Medulla oblongata (tissue), 1 donor: ENCODE results near the gene PTGIS.

ENCODE experiments used
- DNase-seq: peaks from one replicate; pipeline ENCODE4 v3.0.0-alpha.2; 2015; ENCODE audit errors: extremely low spot score

The PTGIS gene

DNA sequence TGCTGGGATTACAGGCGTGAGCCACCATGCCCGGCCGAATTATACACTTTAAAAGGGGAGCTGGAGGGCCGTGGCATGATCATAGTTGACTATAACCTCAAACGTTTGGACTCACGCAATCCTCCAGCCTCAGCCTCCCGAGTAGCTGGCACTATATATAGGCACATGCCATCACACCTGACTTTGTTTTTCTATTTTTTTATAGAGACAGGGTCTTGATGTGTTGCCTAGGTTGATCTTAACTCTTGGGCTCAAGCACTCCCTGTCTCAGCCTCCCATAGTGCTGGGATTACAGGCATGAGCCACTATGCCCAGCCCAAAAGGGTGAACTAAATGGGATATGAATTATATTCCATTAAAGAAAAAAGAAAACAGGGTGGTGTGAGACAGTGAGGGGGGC lies 7.8 kb downstream of the PTGIS start:
- DNase-seq, result no peak

DNA sequence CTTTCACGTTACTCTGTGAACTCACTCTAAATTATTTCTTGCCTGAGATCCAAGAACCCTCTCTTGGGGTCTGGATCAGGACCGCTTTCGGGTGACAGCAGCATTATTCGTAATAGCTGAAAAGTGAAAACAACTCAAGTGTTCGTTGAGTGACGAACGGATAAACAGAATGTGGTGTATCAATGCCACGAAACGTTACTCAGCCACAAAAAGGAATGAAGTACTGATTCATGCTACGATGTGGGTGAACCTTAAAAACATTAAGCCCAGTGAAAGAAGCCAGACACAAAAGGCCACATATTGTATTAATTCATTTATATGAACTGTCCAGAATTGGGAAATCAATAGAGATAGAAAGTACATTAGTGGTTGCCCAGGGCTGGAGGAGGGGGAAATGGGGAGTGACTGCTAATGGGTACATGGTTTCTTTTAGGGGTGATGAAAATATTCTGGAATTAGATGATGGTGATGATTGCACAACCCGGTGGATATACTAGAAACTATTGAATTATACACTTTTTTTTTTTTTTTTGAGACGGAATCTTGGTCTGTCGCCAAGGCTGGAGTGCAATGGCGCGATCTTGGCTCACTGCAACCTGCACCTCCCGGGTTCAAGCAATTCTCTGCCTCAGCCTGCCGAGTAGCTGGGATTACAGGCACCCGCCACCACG lies 8.4 kb downstream of the PTGIS start:
- no peak for DNase-seq

DNA sequence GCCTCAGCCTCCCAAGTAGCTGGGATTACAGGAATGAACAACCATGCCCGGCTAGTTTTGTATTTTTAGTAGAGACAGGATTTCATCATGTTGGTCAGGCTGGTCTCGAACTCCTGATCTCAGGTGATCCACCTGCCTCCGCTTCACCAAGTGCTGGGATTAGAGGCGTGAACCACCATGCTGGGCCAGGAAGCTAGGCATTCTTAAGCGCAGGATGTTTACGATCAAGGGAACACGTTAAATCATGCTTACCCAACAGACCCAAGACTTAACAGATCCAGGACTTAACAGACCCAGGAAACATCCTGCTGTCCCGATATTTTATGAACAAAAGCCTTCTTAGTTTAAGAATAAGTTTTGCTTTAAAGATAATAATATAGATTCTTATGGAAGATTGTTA lies 9.1 kb downstream of the PTGIS start:
- DNase-seq, result no peak

DNA sequence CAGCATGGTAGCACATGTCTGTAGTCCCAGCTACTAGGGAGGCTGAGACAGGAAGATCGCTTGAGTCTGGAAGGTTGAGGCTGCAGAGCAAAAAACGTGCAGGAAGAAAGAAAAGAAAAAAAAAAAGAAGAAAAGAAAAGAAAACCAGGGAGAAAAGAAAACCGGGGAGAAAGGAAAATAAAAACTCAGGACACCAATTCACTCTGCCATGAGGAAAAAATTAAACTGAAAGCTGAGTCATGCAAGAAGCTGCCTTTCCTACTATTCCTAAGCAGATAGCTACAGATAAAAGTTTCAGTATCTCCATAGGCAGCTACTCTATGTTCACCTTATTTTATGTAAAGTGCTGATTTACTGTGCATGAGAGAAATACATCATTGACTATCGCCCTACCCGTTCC lies 10.5 kb downstream of the PTGIS start:
- no peak for DNase-seq

DNA sequence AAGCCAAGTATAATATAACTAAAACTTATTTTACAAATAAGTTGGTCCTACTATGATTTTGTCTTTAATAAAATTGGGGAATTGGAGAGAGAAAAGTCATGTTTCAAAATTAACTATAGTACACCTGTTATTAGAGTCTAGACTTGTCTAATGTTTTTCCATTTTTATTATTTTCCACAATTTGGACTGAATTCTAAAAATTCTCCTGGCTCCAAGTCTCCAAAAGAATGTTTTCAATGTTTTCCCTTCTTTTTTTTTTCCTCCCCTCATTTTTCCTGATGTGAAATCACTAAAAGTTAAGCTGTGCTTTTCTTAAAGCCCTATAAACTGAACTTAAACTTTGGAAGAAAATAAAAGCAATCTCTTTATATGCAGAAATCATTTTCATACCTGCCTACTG lies 11.3 kb downstream of the PTGIS start:
- DNase-seq, result no peak

DNA sequence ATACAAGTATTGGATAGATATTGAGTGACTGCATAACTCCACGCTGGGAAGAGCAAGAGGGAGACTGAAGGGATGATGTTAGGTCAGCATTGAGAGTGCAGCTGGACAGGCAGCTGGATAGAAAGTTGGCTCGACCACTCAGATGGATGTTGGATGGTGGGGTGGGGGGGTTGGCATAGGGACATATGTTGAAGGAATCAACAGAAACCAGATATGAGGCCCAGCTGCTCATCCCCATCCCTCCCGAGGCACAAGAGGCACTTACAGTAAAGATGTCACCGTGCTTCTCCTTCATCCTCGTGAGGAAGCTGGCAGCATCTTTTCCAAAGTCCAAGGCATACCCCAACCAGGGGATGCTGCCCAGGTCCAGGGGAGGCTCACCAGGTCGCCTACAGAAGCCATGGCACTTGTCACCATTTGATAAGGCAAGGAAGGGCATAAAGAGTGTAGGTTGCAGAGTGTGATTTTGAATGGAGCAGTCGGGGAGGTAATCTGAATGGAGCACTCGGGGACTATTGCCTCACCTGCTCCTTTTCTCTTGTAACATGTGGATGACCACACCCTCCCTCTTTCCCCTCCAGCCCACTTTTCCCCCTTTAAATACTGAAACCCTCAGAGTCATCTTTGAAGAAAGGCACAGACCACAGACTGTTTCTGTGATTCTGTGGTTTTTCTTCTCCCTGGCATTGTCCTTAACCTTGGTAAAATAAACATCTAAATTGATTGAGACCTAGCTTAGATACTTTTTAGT lies 18.0 kb downstream of the PTGIS start:
- DNase-seq, result no peak

DNA sequence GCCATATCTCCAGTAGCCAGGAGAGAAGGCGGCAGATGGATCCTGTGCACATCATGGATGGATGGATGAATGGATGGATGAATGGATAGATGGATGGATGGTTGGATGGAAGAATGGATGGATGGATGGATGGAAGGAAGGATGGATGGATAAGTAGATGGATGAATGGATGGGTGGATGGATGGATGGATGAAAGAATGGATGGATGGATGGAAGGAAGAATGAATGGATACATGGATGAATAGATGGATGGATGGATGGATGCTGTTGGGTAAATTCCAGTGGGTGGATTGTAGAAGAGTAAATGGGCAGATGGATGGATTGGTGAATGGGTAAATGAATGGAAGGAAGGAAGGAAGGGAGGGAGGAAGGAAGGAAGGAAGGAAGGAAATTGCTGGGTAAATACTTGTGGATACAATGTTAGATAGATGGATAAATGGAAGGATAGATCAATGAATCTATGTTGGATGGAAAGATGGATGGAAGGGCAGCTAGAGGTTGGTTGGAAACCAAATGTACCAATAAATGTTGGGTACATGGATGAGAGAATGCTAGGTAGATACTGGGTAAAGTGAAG lies 19.5 kb downstream of the PTGIS start:
- no peak for DNase-seq

DNA sequence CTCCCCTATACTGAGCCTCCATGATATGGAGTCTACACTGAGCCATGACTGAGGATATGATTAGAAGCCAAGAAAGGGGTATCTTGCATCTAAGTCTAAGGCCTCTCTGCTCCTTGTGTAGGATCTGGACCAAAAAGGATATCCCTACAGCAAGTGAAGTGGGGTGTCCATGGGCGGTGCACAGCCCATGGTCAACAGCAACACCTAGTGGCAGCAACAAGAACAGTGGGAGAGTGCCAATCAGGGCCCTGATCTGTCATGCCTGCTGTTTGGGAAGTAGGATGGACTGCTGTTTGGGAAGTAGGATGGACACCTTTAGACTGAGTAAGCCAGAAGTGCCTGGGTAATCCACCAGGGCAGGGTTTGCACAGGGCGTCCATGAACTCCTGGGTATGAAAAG lies 22.4 kb downstream of the PTGIS start:
- DNase-seq, result no peak

DNA sequence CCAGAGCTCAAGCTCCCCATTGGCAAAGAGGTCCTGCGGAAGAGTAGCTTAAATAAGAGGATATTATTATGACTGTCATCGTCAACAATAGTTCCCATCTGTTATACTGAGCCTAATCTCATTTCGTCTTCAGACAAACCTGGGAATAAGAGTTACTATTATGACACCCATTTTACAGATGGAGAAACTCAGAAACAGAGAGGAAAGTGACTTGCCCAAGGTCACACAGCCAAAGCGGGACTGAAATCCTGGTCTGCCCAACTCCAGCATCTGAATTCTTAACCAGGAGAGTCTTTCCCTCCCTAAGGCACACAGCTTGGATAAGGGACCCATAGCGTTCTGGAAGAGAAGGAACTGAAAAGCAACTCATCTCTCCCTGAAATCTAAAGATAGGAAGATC lies 23.4 kb downstream of the PTGIS start:
- DNase-seq, result no peak

DNA sequence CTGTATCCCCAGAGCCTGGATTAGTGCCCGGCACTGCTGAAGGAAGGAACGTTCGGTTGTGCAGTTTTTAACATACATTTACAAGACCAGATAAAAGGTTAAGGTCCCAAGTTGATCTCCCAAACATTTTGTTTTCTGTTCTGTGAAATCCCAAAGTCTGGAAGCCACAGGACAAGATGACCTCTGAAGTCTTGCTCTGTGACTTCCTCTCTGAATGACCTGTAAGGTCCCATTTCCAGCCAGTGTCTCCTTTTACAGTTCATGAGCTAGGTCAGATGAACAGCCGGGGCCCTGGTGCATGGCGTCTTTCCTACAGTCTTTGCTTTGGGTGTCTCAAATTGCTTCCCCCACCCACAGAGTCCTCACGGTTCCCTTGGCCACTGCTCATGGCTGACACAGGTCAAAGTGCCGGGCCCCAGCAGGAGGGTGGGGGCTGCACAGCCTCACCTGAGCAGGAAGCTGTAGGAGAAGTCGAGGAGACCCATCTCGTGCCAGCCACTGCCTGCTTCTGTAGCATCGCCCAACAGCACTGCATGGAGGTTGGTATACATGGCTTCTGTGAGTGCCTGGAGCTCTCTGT lies 24.0 kb downstream of the PTGIS start:
- no peak for DNase-seq

DNA sequence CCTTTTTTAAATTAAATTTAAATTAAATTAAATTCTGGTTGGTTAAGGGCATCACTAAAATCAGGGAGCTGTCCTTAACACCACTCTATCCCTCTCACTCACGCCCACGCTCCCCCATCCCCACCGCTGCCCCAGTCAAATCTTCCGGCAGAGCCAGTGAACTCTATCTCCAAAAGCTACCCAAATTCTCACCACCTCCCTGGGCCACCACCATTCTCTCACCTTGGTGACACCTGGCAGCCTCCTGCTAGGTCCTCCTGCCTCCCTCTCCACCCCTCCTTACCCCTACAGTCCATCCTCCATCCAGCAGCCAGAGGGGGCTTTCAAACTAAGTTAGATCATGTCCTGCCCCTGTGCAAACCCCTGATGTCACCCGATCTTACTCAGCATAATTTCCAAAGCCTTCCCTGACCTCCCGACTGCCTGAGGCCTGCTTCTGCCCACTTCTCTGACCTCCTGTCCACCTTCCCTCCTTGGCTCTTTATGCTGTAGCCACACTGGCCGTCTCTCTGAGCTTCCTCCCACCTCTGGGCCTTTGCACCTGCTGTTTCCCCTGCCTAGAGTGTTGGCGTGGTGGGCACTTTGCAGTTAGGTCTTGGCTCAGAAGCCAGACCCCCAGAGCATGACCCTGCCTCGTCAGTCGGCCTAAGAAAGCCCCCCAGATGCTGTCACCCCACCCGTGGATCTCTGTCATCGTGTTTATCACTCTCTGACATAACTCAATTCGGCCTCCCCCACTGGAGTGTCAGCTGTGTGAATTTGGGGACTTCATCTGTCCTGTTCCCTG lies 24.7 kb downstream of the PTGIS start:
- no peak for DNase-seq

DNA sequence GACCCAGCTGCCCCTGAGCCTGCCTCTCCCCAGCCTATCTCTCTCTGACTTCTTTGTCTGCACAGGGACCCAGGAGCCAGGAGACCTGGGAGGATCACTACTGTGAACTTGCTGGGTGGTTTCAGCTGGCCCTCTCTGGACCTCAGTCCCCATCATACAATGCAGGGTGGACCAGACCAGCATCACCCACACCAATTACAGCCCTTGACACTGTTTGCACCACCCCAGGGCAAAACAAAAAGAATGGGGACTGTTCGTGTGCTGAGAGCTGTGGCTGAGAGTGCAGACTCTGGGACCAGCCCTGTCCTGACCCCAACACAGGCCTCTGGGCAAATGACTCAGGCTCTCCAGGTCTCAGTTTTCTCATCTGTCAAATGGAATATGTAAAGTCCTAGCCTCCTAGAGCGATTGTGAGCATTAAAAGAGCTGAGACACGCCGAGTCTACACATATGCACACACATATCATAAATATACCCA lies 25.4 kb downstream of the PTGIS start:
- DNase-seq, result no peak

DNA sequence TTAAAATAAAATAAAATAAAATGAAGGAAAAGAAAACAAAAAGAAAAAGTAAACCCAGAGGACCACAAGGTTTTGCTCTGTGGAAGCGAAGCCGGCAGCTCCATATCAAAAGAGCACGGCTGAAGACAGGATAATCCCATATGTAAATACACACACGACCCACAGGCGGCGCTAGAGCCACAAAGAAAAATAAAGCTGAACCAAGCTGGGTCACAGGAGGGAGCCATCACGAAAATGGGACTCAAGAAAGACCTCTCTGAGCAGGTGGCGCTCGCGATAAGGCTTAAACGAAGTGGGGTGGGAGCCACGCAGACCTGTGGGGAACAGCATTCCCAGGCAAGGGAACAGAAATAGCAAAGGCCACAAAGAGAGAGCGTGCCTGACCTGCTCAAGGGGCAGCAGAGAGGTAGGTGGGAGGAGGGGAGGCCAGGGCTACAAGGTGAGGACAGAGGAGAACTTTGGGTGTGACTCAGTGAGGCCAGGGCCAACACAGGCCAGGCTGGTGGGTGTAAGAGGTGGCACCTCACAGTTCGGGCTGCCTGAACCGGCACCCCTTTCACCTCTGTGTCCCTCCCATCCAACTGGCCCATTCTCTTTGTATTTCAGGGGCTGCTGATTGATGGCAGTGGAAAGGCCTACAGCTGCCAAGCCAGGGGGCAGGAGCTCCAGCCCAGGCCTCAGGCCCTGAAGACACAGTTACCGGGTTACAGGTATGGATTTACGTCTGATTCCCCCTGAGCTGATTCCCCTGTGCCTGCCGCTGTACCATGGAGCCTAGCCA lies 26.0 kb downstream of the PTGIS start:
- DNase-seq, result peak; percentile 73

DNA sequence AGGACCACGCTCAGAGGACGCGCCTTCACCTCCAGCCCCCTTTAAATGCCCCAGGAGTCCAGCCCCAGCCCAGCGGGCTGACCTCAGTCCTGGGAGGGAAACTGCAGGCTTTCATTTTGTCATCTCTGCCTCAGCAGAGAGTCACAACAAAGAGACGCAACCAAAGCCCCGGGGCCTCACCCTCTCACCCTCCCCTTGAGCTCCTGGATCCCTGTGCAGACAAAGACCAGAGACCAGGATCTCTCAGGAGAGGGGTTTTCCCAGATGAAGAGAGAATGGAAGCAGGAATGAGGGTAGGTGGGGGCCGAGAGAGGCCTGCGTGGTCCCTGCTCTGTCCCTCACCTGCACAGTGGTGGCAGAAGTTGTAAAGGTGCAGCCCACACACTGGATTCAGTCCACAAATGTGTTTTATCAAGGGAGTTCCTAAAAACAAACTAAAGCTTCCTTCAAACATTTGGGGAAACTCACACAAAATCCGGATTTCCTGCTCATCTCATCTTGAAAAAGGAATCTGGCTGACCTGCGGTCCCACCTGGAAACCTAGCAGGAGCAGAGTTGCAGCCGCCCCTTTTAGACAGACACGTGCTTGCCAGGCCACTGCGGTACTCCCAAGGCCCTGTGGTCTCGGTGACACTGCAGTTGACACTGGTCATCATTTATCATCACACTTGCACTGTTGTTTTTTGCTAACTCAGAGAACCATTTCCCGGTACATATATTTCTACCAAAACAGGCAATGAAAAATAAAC lies 27.1 kb downstream of the PTGIS start:
- DNase-seq, result no peak

DNA sequence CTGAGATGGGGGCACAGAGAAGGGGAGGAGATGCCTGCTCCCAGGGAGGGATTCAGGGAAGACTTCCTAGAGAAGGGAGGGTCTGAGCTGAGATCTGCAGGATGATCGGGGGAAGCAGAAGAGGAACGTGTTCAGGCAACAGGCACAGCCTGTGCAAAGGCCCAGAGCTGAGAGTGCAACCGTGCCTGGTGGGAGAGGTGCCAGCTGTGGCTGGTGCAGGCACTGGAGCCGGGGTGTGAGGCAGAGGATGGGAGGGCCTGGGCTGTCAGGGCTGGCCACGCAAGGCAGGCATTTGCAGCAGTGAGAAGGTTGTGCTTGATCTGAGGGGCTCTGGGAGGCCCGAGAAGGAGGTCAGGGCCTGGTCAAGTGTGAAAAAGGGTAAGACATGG lies 27.7 kb downstream of the PTGIS start:
- DNase-seq, result no peak

DNA sequence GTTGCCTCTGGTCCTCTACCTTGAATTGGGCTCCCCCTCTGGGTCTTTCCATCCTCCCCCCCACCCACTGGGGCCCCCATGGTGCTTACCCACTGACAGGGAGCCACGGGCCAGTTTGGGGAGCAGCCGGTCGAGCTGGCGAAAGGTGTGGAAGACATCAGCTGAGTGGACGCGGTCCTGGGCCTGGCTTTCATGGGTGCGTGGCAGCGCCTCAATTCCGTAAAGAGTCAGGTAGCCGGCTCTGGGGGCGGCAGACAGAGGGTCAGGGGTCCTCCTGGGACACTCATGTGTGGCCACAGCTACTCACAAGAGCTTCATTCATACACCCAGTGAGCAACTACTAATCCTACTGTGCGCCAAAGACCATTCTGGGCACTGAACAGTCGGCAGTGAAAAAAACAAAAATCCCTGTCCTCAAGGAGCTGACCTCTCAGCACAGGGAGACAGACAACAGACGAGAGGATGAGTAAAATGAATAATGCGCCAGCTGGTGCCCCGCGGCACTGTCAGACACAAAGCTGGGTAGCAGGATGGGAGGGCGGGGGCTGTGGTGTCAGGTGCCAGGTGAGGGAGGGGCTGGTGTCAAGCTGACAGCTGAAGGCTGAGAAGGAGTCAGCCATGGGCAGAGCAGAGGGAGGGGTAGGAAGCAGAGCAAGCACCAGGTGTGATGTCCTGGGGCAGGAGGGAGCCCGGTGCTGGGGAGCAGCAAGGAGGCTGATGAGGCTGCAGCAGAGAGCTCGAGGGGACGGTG lies 28.3 kb downstream of the PTGIS start:
- no peak for DNase-seq

DNA sequence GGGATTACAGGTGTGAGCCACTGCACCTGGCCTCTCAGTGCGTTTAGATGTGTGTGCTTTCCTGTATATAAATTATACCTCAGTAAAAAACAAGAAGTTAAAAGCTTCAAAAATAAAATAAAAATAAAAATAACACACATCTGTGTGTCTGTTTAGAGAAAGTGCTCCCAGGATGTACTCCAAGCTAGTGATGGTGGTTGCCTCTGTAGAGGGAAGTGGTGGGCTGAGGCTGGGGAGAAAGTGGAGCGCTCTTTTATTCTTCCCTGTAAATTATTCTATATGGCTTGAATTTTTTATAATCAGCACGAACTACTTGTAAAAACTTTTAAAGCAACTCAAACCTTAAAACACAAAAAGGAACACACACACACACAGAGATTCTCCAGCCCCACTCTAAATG lies 29.0 kb downstream of the PTGIS start:
- DNase-seq, result no peak

DNA sequence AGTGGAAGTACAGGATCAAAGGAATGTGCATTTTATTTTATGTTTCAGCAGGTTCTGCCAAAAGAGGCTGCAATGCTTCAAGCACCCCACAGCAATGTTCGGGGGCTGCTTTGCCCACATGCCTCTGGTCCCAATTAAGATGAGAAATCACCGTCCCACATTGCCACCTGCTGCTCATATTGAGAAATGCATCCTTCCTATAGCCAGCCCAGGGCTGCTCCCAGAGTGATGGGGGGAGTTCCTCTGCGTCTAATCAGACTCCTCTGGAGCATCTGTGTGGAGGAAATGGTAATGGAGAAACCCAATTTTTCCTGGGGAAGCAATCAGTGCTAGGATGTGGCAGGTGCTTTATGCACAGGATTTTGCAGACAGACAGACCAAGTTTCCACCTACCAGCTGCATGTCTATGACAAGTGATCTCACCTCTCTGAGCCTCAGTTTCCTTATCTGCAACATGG lies 33.7 kb downstream of the PTGIS start:
- DNase-seq, result peak; percentile 71

DNA sequence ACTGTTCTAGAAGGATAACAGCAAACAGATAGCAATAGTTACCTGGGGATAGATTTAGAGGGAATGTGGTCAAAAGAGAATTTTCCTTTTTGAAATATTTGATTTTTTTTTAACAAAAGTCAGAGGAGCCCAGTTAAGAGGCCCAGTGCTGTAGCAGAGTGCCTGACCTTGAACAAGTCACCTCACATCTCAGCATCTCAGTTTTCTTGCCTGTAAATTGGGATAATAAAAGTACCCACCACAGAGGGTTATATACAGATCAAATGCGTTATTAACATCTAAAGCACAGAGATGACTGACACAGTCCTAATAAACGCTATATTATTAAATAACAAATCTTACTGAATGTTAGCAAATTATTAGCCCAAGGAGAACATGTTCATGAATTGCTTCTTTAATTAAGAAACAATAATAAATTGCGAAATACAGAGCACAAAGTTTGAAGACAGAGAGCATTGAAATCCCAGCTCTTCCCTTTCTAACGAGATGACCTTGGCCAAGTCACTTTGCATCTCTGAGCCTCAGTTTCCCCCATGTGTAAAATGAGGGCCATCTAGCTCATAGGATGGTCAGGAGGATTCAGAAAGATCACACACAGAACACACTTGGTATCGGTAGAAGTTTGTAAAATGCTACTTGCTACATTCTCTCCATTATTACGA lies 35.5 kb downstream of the PTGIS start:
- DNase-seq, result no peak
